K562 (cell line): ENCODE results near the gene ARFGEF2. TPM values are rescaled to one million over a fixed set of nuclear protein-coding genes. Genes with fewer than 3 reads are reported as not detected.

ENCODE experiments used
- ATAC-seq: fragments of 200-7000 bp; cut with Tn5 transposase; 3 replicates; pipeline ENCODE4 v1.9.1; 2020; ENCODE audit warnings: moderate library complexity
- BruUV-seq: library from RNA; stranded (reverse); fragments of 400-500 nt; replicated peaks from 2 replicates; lab custom pipeline; 2021; lab: Mats Ljungman, UMichigan
- CTCF ChIA-PET: fragments of 300-600 bp; formaldehyde crosslinking; extraction: SDS; loops from one replicate; lab custom pipeline; 2021; ENCODE audit warnings: low intra/inter-chr PET ratio; lab: Yijun Ruan, JAX
- POLR2A ChIA-PET: fragments of 300-600, 350-650 bp; sonication (Branson Sonifier 250); formaldehyde crosslinking; extraction: SDS; loops from one replicate; lab custom pipeline; 2021; ENCODE audit warnings: antibody characterized with exemption, inconsistent platforms; lab: Yijun Ruan, JAX
- DNase-seq, 4 experiments: peaks; one replicate each; pipeline versions ENCODE4 v3.0.0 to v3.0.0-alpha.2; 2011 to 2018; ENCODE audit warnings: low spot score in 3 of 4, mixed read lengths in 3 of 4; ENCODE audit errors: extremely low read depth in 1 of 4
- FAIRE-seq: peaks from 2 replicates; lab custom pipeline; 2011; peaks lifted over from hg19 to GRCh38; lab: Jason Lieb, UNC
- H2AFZ ChIP-seq: 2 replicates; pipeline ENCODE4 v1.6.0; 2011; ENCODE audit warnings: low read depth, low read length, control low read depth, inconsistent platforms
- H3K27ac ChIP-seq: fragments of 200-600 bp; 3 replicates; pipeline ENCODE4 v1.8.0; 2011; ENCODE audit warnings: low read depth, mild to moderate bottlenecking, control low read depth, inconsistent platforms, low read length, moderate library complexity, mixed read lengths; ENCODE audit errors: extremely low read depth
- H3K27me3 ChIP-seq, 2 experiments: fragments of 300-600 bp in 1 of 2; 2 replicates in 1 of 2; 3 replicates in 1 of 2; pipeline versions ENCODE4 v1.6.0 to v1.8.0; 2011; ENCODE audit warnings: inconsistent platforms in 2 of 2, low read length in 2 of 2, mild to moderate bottlenecking in 1 of 2, mixed read lengths in 1 of 2, moderate library complexity in 1 of 2; ENCODE audit not compliant: control insufficient read depth in 2 of 2, insufficient read depth in 2 of 2
- H3K36me3 ChIP-seq: fragments of 300-600 bp; 3 replicates; pipeline ENCODE4 v1.8.0; 2011; ENCODE audit warnings: mild to moderate bottlenecking, low read length, inconsistent platforms; ENCODE audit not compliant: control insufficient read depth, insufficient read depth
- H3K4me1 ChIP-seq, 2 experiments: fragments of 200-600 bp in 1 of 2; replicated peaks in 1 of 2; 2 replicates in 1 of 2; 3 replicates in 1 of 2; pipeline versions ENCODE4 v1.5.1 to v1.8.0; 2011; ENCODE audit warnings: inconsistent platforms in 2 of 2, low read length in 2 of 2, mild to moderate bottlenecking in 1 of 2, mixed read lengths in 1 of 2, moderate library complexity in 1 of 2; ENCODE audit not compliant: control insufficient read depth in 2 of 2, insufficient read depth in 2 of 2
- H3K4me2 ChIP-seq: 2 replicates; pipeline ENCODE4 v1.6.1; 2011; ENCODE audit warnings: low read length, control low read depth, inconsistent platforms, mixed read lengths; ENCODE audit not compliant: insufficient read depth
- H3K4me3 ChIP-seq: fragments of 200-600 bp; sonication (generic), shearing (Covaris generic); 2 replicates; pipeline ENCODE4 v1.5.1; 2016; ENCODE audit warnings: control low read depth, inconsistent platforms
- H3K79me2 ChIP-seq: fragments of 200-600 bp; 3 replicates; pipeline ENCODE4 v1.8.0; 2011; ENCODE audit warnings: low read length, inconsistent platforms; ENCODE audit not compliant: control insufficient read depth, insufficient read depth
- H3K9ac ChIP-seq, 2 experiments: 2 replicates each; pipeline versions ENCODE4 v1.6.0 to v1.6.1; 2011; ENCODE audit warnings: low read depth in 2 of 2, low read length in 2 of 2, control low read depth in 1 of 2, inconsistent platforms in 1 of 2, mild to moderate bottlenecking in 1 of 2, mixed read lengths in 1 of 2; ENCODE audit not compliant: insufficient read depth in 1 of 2
- H3K9me1 ChIP-seq: one replicate; pipeline ENCODE4 v1.6.0; 2011; ENCODE audit warnings: inconsistent platforms, mild to moderate bottlenecking, low read length, moderate library complexity; ENCODE audit not compliant: control insufficient read depth, insufficient read depth
- H3K9me3 ChIP-seq: replicated peaks from 2 replicates; pipeline ENCODE4 v1.5.1; 2011; ENCODE audit warnings: low read depth, low read length, inconsistent platforms; ENCODE audit not compliant: control insufficient read depth, insufficient read depth
- H4K20me1 ChIP-seq: replicated peaks from 2 replicates; pipeline ENCODE4 v1.6.1; 2011; ENCODE audit warnings: low read length, inconsistent platforms, mixed read lengths; ENCODE audit not compliant: control insufficient read depth, insufficient read depth
- CBFB ChIP-seq: sonication (generic); formaldehyde crosslinking; IDR thresholded peaks from 2 replicates; pipeline ENCODE4 v1.4.0; 2020; ENCODE audit warnings: mild to moderate bottlenecking, missing genetic modification reagents
- ZNF41 ChIP-seq: fragments of 250-450 bp; sonication (Bioruptor Pico); conservative IDR thresholded peaks from 2 replicates; pipeline ENCODE4 v1.4.0; 2020; ENCODE audit warnings: mild to moderate bottlenecking
- WGBS: fragments of 100-300 bp; shearing (Covaris generic); methylation state at CpG from one replicate; pipeline ENCODE4 v1.1.6; 2016; ENCODE audit warnings: low coverage, mixed read lengths; ENCODE audit not compliant: insufficient coverage; ENCODE audit errors: missing lambda C conversion rate; 5-methylcytosine and 5-hydroxymethylcytosine counted together
- in situ Hi-C: fragments of 300-500 bp; cut with MboI; formaldehyde crosslinking; loops from 4 replicates; pipeline ENCODE4 v1.15.0; 2018; ENCODE audit warnings: inconsistent platforms, mixed read lengths
- intact Hi-C: fragments of 100-400 bp; cut with micrococcal nuclease; formaldehyde crosslinking; loops from 2 replicates; pipeline ENCODE4 v1.14.2; 2022
- polyA plus RNA-seq, 8 experiments: library from polyadenylated mRNA; depleted of rRNA in 4 of 8; stranded (reverse) in 5 of 8; unstranded in 3 of 8; fragments of >200 nt; fragmentation: Nextera tagmentation in 2 of 8; fragmentation: Illumina TruSeq in 1 of 8; extraction: Ambion mirVana in 2 of 8; extraction: Trizol in 1 of 8; gene quantifications; 2 replicates each; pipeline versions ENCODE4 v1.2.1 to v1.2.3, GENCODE V29; 2011 to 2014; ENCODE audit warnings: inconsistent platforms in 1 of 8, missing spikeins in 1 of 8
- total RNA-seq, 7 experiments: library from RNA; depleted of rRNA in 6 of 7; stranded (reverse); fragments of >200 nt in 6 of 7; fragmentation: Illumina TruSeq in 2 of 7; extraction: Trizol in 2 of 7; gene quantifications; 2 replicates each; pipeline versions ENCODE4 v1.2.1 to v1.2.3, GENCODE V29; 2011 to 2021; ENCODE audit warnings: low replicate concordance in 1 of 7
- TF ChIP-seq, protein P1 (sequence below): sonication (generic); formaldehyde crosslinking; IDR thresholded peaks from 2 replicates; pipeline ENCODE4 v1.8.1; 2023; ENCODE audit warnings: missing genetic modification reagents, mild to moderate bottlenecking, borderline replicate concordance
- TF ChIP-seq, protein P2 (sequence below), 2 experiments: fragments of 450-650 bp in 1 of 2; sonication (generic) in 1 of 2; formaldehyde crosslinking in 1 of 2; IDR thresholded peaks in 1 of 2; conservative IDR thresholded peaks in 1 of 2; 2 replicates each; pipeline versions ENCODE4 v1.6.1 to v1.8.1; 2016 to 2023; ENCODE audit warnings: mild to moderate bottlenecking in 2 of 2, moderate library complexity in 2 of 2, inconsistent platforms in 1 of 2, missing genetic modification reagents in 1 of 2

Gene ARFGEF2
- total and polyA plus RNA-seq, 9 of the 15 experiments (the other 6 are each of a cell fraction or from before 2014, with no cell fraction given) = 4.2 to 18.8 (median 13.7) TPM

DNA sequence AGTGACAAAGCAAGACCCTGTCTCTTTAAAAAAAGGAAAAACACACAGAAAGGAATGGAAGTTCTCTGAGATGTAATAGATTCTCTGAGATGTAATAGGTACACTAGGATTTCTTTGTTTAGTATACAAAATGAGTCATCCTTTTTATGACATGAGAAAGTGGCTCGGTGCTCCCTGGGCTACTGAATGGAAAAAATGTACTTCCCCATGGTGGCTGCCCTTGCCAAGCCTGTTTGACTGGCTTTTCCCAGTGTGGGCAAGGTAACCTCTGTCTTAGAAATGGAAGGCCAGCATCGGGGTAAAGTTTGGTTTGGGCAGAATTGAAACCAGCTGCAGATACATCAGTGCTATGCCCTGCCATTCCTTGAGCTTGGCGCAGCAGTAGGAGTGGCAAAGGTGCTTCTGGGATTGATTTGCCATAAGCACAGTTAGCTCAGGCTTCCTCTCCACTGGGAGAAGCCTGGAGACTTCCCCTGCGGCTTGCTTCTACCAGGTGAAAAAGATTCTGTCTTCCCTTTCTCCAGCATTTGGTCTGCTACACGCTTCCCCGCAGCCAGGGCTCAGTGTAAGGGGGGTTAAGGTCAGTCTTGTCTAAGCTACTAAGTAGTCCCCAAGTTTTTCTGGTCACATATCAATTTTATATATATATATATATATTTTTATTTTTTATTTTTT lies 24.5 kb downstream of the ARFGEF2 start:
- peaks cover 59% of the 10 kb centered on the region for H3K36me3 ChIP-seq
- no TSS peak for BruUV-seq
- H3K27ac ChIP-seq = no peak overlapping the region
- no peak overlapping the region for H2AFZ ChIP-seq
- no peak for DNase-seq
- no peak overlapping the region for H3K4me2 ChIP-seq
- FAIRE-seq = no peak
- TF ChIP-seq CBFB (no peak), ZNF41 (no peak)
- TF ChIP-seq, protein P1, sequence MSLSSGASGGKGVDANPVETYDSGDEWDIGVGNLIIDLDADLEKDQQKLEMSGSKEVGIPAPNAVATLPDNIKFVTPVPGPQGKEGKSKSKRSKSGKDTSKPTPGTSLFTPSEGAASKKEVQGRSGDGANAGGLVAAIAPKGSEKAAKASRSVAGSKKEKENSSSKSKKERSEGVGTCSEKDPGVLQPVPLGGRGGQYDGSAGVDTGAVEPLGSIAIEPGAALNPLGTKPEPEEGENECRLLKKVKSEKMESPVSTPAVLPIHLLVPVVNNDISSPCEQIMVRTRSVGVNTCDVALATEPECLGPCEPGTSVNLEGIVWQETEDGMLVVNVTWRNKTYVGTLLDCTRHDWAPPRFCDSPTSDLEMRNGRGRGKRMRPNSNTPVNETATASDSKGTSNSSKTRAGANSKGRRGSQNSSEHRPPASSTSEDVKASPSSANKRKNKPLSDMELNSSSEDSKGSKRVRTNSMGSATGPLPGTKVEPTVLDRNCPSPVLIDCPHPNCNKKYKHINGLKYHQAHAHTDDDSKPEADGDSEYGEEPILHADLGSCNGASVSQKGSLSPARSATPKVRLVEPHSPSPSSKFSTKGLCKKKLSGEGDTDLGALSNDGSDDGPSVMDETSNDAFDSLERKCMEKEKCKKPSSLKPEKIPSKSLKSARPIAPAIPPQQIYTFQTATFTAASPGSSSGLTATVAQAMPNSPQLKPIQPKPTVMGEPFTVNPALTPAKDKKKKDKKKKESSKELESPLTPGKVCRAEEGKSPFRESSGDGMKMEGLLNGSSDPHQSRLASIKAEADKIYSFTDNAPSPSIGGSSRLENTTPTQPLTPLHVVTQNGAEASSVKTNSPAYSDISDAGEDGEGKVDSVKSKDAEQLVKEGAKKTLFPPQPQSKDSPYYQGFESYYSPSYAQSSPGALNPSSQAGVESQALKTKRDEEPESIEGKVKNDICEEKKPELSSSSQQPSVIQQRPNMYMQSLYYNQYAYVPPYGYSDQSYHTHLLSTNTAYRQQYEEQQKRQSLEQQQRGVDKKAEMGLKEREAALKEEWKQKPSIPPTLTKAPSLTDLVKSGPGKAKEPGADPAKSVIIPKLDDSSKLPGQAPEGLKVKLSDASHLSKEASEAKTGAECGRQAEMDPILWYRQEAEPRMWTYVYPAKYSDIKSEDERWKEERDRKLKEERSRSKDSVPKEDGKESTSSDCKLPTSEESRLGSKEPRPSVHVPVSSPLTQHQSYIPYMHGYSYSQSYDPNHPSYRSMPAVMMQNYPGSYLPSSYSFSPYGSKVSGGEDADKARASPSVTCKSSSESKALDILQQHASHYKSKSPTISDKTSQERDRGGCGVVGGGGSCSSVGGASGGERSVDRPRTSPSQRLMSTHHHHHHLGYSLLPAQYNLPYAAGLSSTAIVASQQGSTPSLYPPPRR (CRISPR knock-in tag) = no peak
- TF ChIP-seq, protein P2, sequence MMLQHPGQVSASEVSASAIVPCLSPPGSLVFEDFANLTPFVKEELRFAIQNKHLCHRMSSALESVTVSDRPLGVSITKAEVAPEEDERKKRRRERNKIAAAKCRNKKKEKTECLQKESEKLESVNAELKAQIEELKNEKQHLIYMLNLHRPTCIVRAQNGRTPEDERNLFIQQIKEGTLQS (IDR thresholded peaks at IDR 0.05) = peak; percentile 20; the same call in 1 of the 2 replicates
- TF ChIP-seq, protein P2 (CRISPR knock-in tag; conservative IDR thresholded peaks at IDR 0.05) = no peak
- TF ChIP-seq, all 486 proteins: peak for 1
- H3K9me3 ChIP-seq = no peaks in the 10 kb centered on the region
- no peaks in the 10 kb centered on the region for H4K20me1 ChIP-seq
- H3K79me2 ChIP-seq = no peaks in the 10 kb centered on the region
- intact Hi-C loops = no loop called here
- H3K4me1 ChIP-seq = peaks cover 4 to 5% of the 10 kb centered on the region in 2 experiments; a peak in 3 of 5 replicates
- CTCF ChIA-PET = interaction anchor here (0.6 kb wide), 1 partner anchor 175 kb away, joined by 3 read pairs; no protein-coding TSS in a partner anchor
- no peak overlapping the region for H3K9ac ChIP-seq
- no peak for ATAC-seq
- no peak overlapping the region for H3K4me3 ChIP-seq
- no peaks in the 10 kb centered on the region for H3K27me3 ChIP-seq
- H3K9me1 ChIP-seq = no peaks in the 10 kb centered on the region
- POLR2A ChIA-PET = interaction anchor here (0.5 to 1.9 kb wide), 2 partner anchors 24 to 27 kb away, joined by 3 to 5 read pairs; no protein-coding TSS in a partner anchor
- WGBS = 88% methylated on average over 6 of the region's 6 CpGs
- in situ Hi-C loops = no loop called here
